Smooth muscle cell of the brain vasculature (primary cell): ENCODE data around the gene EXOC4.
"Not testable (repeated sequence)": the region's sequence is repeated elsewhere in the genome, so short reads cannot be mapped to it uniquely, and the experiment has no call there.

Source experiments
- DNase-seq: peaks from one replicate; pipeline ENCODE4 v3.0.0-alpha.2; 2012; ENCODE audit warnings: low read depth, low spot score

EXOC4 gene

GRCh38 chr7:133976140-133976539 lies 723.3 kb downstream of the EXOC4 start:
- DNase-seq: no peak

- DNase-seq: no peak
Measured at GRCh38 chr7:133977409-133978274, 724.8 kb downstream of the EXOC4 start.

GRCh38 chr7:133978502-133979295 lies 725.8 kb downstream of the EXOC4 start:
- DNase-seq: no peak

- no peak for DNase-seq
Measured at GRCh38 chr7:133980804-133981203, 727.9 kb downstream of the EXOC4 start.

- no peak for DNase-seq
Measured at GRCh38 chr7:133983685-133984419, 731.0 kb downstream of the EXOC4 start.

- no peak for DNase-seq
Measured at GRCh38 chr7:133985300-133985699, 732.4 kb downstream of the EXOC4 start.

- DNase-seq: no peak
Measured at GRCh38 chr7:133987582-133987981, 734.7 kb downstream of the EXOC4 start.

- no peak for DNase-seq
Measured at GRCh38 chr7:133993547-133993946, 740.7 kb downstream of the EXOC4 start.

GRCh38 chr7:133994100-133994499 lies 741.2 kb downstream of the EXOC4 start:
- not testable (repeated sequence) for DNase-seq

GRCh38 chr7:133997463-133997862 lies 744.6 kb downstream of the EXOC4 start:
- no peak for DNase-seq

- no peak for DNase-seq
Measured at GRCh38 chr7:133999178-133999577, 746.3 kb downstream of the EXOC4 start.

- no peak for DNase-seq
Measured at GRCh38 chr7:134004829-134005505, 752.1 kb downstream of the EXOC4 start.

GRCh38 chr7:134009314-134010110 lies 756.6 kb downstream of the EXOC4 start:
- no peak for DNase-seq

- DNase-seq: no peak
Measured at GRCh38 chr7:134013249-134013648, 760.4 kb downstream of the EXOC4 start.

- DNase-seq: no peak
Measured at GRCh38 chr7:134014935-134015334, 762.1 kb downstream of the EXOC4 start.

- DNase-seq: no peak
Measured at GRCh38 chr7:134016223-134016941, 763.5 kb downstream of the EXOC4 start.

- no peak for DNase-seq
Measured at GRCh38 chr7:134016942-134017303, 764.0 kb downstream of the EXOC4 start.

GRCh38 chr7:134018306-134018705 lies 765.4 kb downstream of the EXOC4 start:
- no peak for DNase-seq

- DNase-seq: no peak
Measured at GRCh38 chr7:134019251-134019650, 766.4 kb downstream of the EXOC4 start.

GRCh38 chr7:134021836-134022235 lies 769.0 kb downstream of the EXOC4 start:
- DNase-seq: no peak
